ENCODE data around the gene CNTRL.

CNTRL gene

DNA sequence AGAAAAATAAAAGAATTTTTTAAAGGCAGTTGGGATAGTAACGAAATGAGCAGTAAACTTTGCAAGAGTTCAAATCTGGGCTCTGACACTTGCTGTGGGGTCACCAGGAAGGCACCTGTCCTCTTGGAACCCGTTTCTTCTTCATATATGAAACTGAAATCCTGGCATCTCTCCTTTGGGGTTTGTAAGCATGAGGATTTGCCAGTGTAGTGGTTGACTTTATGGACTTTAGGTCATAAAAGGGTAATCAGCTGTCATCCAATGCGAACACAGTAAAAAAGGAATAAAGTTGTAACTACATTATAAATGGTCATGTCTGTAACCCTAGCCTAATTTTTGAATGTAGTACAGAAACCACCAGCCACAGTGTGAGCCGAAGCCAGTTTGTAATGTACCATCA, 125.6 kb downstream of the CNTRL start:
- H3K4me3 ChIP-seq (ENCODE audit: low read depth, low read length), result peak overlapping the region; percentile 82
- DNase-seq (ENCODE audit: low read depth, low spot score), result no peak
- ChIA-PET POLR2A (no interaction called here), CTCF (interaction anchor here (1.0 to 7.5 kb wide), 6 partner anchors 11 to 219 kb away, joined by 3 to 66 read pairs (median 6); no protein-coding TSS in a partner anchor)
- TF ChIP-seq, protein P1, sequence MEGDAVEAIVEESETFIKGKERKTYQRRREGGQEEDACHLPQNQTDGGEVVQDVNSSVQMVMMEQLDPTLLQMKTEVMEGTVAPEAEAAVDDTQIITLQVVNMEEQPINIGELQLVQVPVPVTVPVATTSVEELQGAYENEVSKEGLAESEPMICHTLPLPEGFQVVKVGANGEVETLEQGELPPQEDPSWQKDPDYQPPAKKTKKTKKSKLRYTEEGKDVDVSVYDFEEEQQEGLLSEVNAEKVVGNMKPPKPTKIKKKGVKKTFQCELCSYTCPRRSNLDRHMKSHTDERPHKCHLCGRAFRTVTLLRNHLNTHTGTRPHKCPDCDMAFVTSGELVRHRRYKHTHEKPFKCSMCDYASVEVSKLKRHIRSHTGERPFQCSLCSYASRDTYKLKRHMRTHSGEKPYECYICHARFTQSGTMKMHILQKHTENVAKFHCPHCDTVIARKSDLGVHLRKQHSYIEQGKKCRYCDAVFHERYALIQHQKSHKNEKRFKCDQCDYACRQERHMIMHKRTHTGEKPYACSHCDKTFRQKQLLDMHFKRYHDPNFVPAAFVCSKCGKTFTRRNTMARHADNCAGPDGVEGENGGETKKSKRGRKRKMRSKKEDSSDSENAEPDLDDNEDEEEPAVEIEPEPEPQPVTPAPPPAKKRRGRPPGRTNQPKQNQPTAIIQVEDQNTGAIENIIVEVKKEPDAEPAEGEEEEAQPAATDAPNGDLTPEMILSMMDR (IDR thresholded peaks at IDR 0.05; ENCODE audit: insufficient read depth, low read length, missing control alignments), result no peak

DNA sequence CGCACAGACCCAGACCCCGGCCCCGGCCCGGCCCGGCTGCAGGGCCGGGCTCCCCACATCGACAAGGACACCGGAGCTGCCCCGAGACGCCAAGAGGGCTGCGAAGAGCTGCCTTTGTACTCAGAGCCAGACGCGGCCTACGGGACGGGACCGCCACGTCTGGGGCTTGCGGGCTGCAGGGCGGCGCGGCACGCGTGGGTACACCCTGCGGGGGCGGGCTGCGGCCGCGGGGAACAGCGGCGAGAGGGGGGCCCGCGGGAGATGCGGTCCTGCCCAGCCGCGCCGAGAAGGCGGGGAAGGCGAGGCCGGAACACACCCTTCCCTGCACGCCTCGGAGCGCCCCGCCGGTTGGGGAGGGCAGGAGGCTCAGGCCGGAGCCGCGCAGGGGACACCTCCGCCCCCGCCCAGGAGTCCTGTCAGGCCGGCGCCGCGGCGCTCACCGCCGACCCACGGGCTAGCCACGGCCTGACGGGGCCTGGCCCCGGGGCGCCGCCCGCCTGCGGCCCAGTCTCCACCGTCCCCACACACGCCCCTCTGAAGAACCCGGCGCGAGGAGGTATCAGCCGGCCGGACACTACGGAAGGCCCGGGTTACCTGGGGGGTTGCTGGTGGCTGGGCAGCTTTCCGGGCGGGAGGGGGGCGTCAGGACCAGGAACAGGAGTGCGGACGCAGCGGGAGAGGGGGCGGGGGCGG, 126.4 kb downstream of the CNTRL start:
- ChIA-PET POLR2A (interaction anchor here (0.6 to 1.0 kb wide), 4 partner anchors 10 to 197 kb away, joined by 3 to 4 read pairs (median 4); no protein-coding TSS in a partner anchor), CTCF (interaction anchor here (0.6 to 7.5 kb wide), 17 partner anchors 10 to 220 kb away, joined by 3 to 66 read pairs (median 3); partner anchors contain the start of gene GSN)
- TF ChIP-seq, protein P1 (IDR thresholded peaks at IDR 0.05; ENCODE audit: insufficient read depth, low read length, missing control alignments), result no peak
- DNase-seq (ENCODE audit: low read depth, low spot score), result no peak
- H3K4me3 ChIP-seq (ENCODE audit: low read depth, low read length), result peak overlapping the region; percentile 82

DNA sequence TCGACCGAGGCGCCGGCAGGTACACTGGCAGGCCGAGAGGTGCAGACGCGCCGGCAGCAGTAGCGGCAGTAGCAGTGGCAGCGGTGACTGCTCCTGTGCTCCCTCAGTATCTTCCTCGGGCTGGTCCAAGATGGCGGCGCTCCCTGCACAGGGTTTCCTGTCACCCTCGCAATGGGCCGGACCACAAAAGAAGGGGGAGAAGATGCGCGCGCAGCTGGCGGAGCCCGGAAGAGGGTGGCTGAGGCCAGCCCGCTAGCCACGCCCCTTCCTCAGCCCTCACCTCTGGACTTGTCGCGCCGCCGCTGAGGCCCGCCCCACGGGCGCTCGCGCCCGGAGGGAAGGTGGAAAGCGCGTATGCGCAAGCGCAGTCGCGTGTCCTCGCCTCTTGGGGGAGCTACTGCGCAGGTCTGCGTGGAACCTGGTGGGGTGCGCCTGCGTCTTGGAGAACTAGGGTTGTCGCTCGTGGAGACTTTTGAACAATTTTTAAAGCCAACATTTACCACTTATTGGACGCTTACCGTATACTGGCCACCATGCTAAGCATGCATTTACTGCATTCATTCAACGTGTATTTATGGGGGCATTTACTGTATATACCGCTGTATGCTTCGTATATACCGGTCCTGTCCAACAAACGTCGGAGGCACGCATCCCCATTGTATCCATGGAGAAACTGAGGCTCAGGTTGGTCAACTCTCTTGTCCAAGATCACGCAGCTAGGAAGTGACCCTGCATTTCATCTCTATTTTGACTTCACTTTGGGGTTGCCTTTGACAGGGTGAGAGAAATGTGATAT, 127.2 kb downstream of the CNTRL start, which contains the start of gene RAB14:
TSS of gene RAB14 (minus strand) at position 132 of the 796 bp plus-strand sequence. CDS start 8,457 bp downstream, outside the sequence.
- TF ChIP-seq, protein P1 (IDR thresholded peaks at IDR 0.05; ENCODE audit: insufficient read depth, low read length, missing control alignments), result peak; percentile 70
- ChIA-PET POLR2A (interaction anchor here (0.6 to 1.0 kb wide), 7 partner anchors 10 to 196 kb away, joined by 3 to 4 read pairs (median 3); no protein-coding TSS in a partner anchor), CTCF (interaction anchor here (0.6 to 7.5 kb wide), 14 partner anchors 10 to 200 kb away, joined by 3 to 66 read pairs (median 3); partner anchors contain the start of gene GSN)
- DNase-seq (ENCODE audit: low read depth, low spot score), result peak; percentile 67
- H3K4me3 ChIP-seq (ENCODE audit: low read depth, low read length), result peak within 1 kb of the TSS; percentile 82

DNA sequence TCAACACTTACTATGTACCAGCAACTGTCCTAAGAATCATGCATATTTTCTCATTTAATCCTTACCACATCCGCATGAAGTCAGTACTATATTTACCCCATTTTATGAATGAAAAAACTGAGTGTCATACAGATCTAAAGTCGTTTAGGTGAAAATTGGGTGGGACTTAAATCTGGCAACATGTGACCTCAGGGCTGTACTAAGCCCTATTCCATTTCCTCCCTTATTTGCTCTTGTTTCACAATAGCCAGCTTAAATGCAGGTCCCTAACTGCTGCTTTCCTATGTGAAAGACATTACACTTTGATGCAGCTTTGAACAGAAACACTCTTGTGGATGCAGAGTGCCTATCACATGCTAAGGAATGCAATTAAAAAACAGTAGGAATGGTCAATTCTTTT, 129.4 kb downstream of the CNTRL start:
- TF ChIP-seq, protein P1 (IDR thresholded peaks at IDR 0.05; ENCODE audit: insufficient read depth, low read length, missing control alignments), result no peak
- POLR2A ChIA-PET, result no interaction called here
- DNase-seq (ENCODE audit: low read depth, low spot score), result no peak

DNA sequence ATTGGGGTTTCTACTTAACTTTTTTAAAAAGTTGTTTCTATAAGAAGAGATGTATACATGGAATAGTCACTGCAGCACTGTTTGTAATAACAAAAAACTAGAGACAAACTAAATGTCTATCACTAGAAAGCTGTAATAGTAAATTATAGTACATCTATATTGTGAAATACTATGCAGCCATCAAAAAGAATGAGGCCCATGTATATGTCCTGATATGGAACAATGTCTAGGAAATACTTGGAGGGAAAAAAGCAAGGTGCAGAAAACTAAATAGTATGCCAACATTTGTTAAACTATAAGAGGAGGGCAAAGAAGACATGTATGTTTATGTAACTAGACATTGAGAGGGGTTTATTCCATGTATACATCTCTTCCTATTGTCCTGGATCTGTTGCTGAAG, 129.9 kb downstream of the CNTRL start:
- ChIA-PET CTCF (interaction anchor here (1.1 to 2.9 kb wide), 4 partner anchors 9 to 143 kb away, joined by 3 to 20 read pairs (median 6); no protein-coding TSS in a partner anchor), POLR2A (no interaction called here)
- DNase-seq (ENCODE audit: low read depth, low spot score), result no peak
- no peak overlapping the region for H3K4me3 ChIP-seq (ENCODE audit: low read depth, low read length)
- TF ChIP-seq, protein P1 (IDR thresholded peaks at IDR 0.05; ENCODE audit: insufficient read depth, low read length, missing control alignments), result no peak

More for the DNA sequence above, 129.4 kb downstream of the CNTRL start:
- CTCF ChIA-PET, result interaction anchor here (1.1 to 2.9 kb wide), 4 partner anchors 10 to 142 kb away, joined by 3 to 20 read pairs (median 6); no protein-coding TSS in a partner anchor
- H3K4me3 ChIP-seq (ENCODE audit: low read depth, low read length), result no peak overlapping the region
